ENCODE data around the gene ALDH1A2. TPM values are rescaled to one million over a fixed set of nuclear protein-coding genes. Genes with fewer than 3 reads are reported as not detected.

The ALDH1A2 gene
- total and polyA plus RNA-seq, 11 donors: 1.9 to 63.3 (median 6.8) TPM

DNA sequence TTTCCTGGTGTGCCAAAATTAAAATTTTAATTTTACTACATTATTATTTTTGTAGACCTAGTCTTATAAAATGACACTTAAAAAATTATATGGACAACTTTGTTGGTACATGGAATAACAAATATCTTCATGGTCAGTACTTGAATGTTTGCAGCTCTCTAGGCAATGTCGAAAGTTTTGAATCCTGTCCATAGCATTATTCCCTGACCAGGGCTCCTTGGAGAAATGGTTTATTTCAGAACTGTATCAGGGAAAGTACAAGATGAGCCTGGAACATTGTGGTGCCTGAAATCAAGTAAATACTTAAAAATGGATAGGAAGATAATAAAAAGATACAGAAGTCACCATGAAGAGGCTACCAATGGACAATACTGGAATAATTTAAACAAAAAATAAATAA is 47.6 kb downstream of the ALDH1A2 start:
- Histone ChIP-seq H3K36me3 (peaks cover 0 to 5% (median 0%) of the 10 kb centered on the region in 9 donors), H3K27ac (no peak overlapping the region), H3K4me1 (no peaks in the 10 kb centered on the region), H3K4me3 (no peak overlapping the region), H3K9me3 (peaks cover 0 to 4% (median 0%) of the 10 kb centered on the region in 12 donors), H3K27me3 (no peaks in the 10 kb centered on the region)
- no peak for ATAC-seq
- intact Hi-C loops (cut with DNase I): no loop called here
- no peak for DNase-seq
- WGBS, 4 donors: 79 to 92% (median 85%) methylated on average over 1 of the region's 1 CpG
- TF ChIP-seq, protein P1, sequence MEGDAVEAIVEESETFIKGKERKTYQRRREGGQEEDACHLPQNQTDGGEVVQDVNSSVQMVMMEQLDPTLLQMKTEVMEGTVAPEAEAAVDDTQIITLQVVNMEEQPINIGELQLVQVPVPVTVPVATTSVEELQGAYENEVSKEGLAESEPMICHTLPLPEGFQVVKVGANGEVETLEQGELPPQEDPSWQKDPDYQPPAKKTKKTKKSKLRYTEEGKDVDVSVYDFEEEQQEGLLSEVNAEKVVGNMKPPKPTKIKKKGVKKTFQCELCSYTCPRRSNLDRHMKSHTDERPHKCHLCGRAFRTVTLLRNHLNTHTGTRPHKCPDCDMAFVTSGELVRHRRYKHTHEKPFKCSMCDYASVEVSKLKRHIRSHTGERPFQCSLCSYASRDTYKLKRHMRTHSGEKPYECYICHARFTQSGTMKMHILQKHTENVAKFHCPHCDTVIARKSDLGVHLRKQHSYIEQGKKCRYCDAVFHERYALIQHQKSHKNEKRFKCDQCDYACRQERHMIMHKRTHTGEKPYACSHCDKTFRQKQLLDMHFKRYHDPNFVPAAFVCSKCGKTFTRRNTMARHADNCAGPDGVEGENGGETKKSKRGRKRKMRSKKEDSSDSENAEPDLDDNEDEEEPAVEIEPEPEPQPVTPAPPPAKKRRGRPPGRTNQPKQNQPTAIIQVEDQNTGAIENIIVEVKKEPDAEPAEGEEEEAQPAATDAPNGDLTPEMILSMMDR (IDR thresholded peaks at IDR 0.05): no peak
- TF ChIP-seq POLR2A (IDR thresholded peaks at IDR 0.05): no peak

DNA sequence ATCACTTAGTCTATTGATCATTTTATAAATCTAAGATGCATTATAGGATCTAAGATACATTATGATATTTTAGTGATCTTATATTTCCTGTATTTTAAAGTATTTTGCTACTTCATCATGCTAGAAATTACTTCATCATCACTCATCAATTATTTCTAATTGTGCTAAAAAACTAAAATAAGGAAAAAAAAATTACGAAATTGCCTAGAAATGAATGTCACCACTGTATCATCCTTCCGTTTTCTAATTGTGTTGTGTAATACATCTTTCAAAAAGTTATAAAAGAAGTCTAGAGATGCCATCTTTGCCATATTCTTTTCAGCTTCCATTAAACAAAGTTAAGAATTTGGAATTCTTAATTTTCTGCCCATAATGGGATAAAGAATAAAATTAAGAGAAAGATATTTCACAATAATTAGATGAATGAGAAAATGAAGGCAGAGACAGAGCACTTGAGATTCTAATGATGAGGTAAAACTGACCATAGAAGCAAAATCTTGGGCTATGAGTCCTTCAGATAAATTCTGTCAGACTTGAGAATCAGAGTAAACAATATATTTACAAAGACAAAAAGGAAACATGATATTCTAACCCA is 48.8 kb downstream of the ALDH1A2 start:
- 46 to 78% (median 61%) methylated on average over 2 of the region's 2 CpGs for WGBS, 4 donors

DNA sequence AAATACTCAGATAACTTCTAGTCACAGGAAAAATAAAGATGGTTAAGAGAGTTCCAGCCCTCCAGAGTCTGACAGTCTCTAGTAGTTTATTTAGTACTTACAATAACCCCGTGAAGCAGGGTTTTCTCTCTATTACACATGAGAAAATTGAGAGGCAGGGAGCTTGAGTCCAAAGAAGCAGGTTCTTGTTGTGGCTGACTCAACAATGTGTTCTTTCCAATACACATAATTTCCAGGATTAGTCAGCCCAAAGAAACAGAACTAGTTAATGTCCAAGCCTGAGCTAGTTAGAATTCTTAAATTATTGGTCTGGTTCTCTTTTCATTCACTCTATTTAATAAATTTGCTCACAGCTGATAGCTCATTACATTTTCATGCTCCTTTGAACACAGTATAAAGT is 49.9 kb downstream of the ALDH1A2 start:
- WGBS, 4 donors: 79 to 94% (median 88%) methylated on average over 1 of the region's 1 CpG
- H3K27me3 ChIP-seq: no peaks in the 10 kb centered on the region
- no peaks in the 10 kb centered on the region for H3K4me1 ChIP-seq
- H3K36me3 ChIP-seq: peaks cover 0 to 12% (median 0%) of the 10 kb centered on the region in 9 donors
- no peaks in the 10 kb centered on the region for H3K9me3 ChIP-seq
- intact Hi-C loops (cut with DNase I): no loop called here
- ATAC-seq: peak in 1 of 4 donors; percentile 33
- TF ChIP-seq, protein P1 (IDR thresholded peaks at IDR 0.05): no peak
- no peak for TF ChIP-seq POLR2A (IDR thresholded peaks at IDR 0.05)
- H3K27ac ChIP-seq: no peak overlapping the region
- no peak for DNase-seq
- no peak overlapping the region for H3K4me3 ChIP-seq

More for the DNA sequence above, 48.8 kb downstream of the ALDH1A2 start:
- peaks cover 0 to 8% (median 0%) of the 10 kb centered on the region in 9 donors for H3K36me3 ChIP-seq
- no peaks in the 10 kb centered on the region for H3K9me3 ChIP-seq
- TF ChIP-seq POLR2A (IDR thresholded peaks at IDR 0.05): no peak
- TF ChIP-seq, protein P1 (IDR thresholded peaks at IDR 0.05): no peak
- H3K27ac ChIP-seq: no peak overlapping the region
- H3K4me1 ChIP-seq: no peaks in the 10 kb centered on the region
- DNase-seq (no peak), ATAC-seq (no peak)
- no peak overlapping the region for H3K4me3 ChIP-seq
- no peaks in the 10 kb centered on the region for H3K27me3 ChIP-seq
- intact Hi-C loops (cut with DNase I): no loop called here

DNA sequence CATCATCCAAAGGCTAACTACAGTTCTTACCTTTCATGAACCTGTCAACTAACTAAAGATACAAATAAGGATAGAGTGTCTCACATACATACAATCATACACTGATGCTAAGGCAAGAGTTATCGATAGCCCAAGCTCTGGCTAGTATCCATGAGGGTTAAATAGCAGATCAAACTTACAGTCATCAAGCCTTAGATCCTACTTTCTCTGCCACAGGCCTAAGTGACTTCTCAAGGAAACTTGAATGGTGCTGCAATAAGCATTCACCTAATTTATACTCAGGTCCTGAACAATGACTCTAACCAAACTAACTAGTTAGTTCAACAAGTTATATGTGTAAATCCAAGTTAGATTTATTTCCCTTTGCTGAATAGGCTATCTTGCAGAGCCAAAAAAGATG is 51.0 kb downstream of the ALDH1A2 start:
- intact Hi-C loops (cut with DNase I): no loop called here
- Histone ChIP-seq H3K27me3 (no peaks in the 10 kb centered on the region), H3K9me3 (no peaks in the 10 kb centered on the region), H3K4me1 (no peaks in the 10 kb centered on the region), H3K36me3 (peaks cover 0 to 22% (median 0%) of the 10 kb centered on the region in 9 donors), H3K4me3 (no peak overlapping the region), H3K27ac (no peak overlapping the region)
- no peak for DNase-seq
- TF ChIP-seq, protein P1 (IDR thresholded peaks at IDR 0.05): no peak
- no peak for TF ChIP-seq POLR2A (IDR thresholded peaks at IDR 0.05)
- ATAC-seq: no peak
- WGBS, 4 donors: 88 to 98% (median 95%) methylated on average over 1 of the region's 1 CpG
